Fibroblast of villous mesenchyme (primary cell): ENCODE results near the gene SP100. TPM values are rescaled to one million over a fixed set of nuclear protein-coding genes. Genes with fewer than 3 reads are reported as not detected.

ENCODE experiments used
- DNase-seq: peaks from one replicate; pipeline ENCODE4 v3.0.0-alpha.2; 2010; ENCODE audit warnings: low read depth
- H3K4me3 ChIP-seq: 2 replicates; pipeline ENCODE4 v1.5.1; 2011; ENCODE audit warnings: low read depth, mild to moderate bottlenecking, low read length
- total RNA-seq: library from RNA; depleted of rRNA; stranded (reverse); fragments of >200 nt; gene quantifications from 2 replicates; pipeline ENCODE4 v1.2.3, GENCODE V29; 2012
- TF ChIP-seq, protein P1 (sequence below): IDR thresholded peaks from 2 replicates; pipeline ENCODE4 v1.5.1; 2012; ENCODE audit warnings: low read depth, mild to moderate bottlenecking, low read length; ENCODE audit not compliant: insufficient read depth

The SP100 gene
- total RNA-seq, 1 donor = 119 TPM

DNA sequence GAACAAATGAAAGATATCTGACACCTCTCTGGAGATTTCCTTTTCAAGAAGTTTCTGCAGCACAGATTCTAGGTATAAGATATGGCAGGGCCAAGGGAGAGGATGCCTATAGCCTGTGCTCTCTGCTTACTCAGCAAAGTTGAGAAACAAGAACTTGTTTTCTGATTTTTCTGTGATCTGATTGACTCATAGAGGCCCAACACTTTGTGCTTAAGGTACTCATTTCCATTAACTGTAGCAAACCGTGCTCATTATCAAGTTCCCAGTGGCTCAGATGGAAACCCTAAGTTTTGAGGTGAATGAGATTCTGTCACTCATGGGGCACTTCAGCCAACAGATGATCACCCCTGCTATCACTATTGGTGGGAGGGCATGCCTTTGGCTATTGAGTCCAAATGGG lies 124.3 kb downstream of the SP100 start:
- DNase-seq = no peak
- TF ChIP-seq, protein P1, sequence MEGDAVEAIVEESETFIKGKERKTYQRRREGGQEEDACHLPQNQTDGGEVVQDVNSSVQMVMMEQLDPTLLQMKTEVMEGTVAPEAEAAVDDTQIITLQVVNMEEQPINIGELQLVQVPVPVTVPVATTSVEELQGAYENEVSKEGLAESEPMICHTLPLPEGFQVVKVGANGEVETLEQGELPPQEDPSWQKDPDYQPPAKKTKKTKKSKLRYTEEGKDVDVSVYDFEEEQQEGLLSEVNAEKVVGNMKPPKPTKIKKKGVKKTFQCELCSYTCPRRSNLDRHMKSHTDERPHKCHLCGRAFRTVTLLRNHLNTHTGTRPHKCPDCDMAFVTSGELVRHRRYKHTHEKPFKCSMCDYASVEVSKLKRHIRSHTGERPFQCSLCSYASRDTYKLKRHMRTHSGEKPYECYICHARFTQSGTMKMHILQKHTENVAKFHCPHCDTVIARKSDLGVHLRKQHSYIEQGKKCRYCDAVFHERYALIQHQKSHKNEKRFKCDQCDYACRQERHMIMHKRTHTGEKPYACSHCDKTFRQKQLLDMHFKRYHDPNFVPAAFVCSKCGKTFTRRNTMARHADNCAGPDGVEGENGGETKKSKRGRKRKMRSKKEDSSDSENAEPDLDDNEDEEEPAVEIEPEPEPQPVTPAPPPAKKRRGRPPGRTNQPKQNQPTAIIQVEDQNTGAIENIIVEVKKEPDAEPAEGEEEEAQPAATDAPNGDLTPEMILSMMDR = no peak
- no peak overlapping the region for H3K4me3 ChIP-seq

- DNase-seq = no peak
- TF ChIP-seq, protein P1 = no peak
- no peak overlapping the region for H3K4me3 ChIP-seq
Observed at GRCh38 chr2:230541934-230542380, 126.0 kb downstream of the SP100 start.

DNA sequence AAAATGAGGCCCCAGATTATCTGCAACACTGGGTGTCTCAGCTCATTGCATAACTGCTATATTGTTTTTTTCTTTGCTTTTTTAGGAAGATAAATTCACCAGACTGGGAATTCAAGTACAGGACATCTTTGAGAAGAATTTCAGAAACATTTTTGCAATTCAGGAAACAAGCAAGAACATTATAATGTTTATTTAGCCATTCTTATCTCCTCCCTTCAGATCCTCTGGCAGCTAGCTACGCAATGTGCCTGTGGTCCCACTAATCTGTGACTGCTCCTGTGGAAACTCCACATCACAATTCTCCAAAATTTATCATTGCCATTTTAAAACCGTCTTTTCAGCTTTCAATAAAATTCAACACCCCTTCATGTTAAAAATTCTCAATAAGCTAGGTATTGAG lies 126.8 kb downstream of the SP100 start:
- H3K4me3 ChIP-seq = no peak overlapping the region
- peak; percentile 25 for DNase-seq
- TF ChIP-seq, protein P1 = no peak

- DNase-seq = no peak
- TF ChIP-seq, protein P1 = no peak
- no peak overlapping the region for H3K4me3 ChIP-seq
Observed at GRCh38 chr2:230552181-230552580, 136.2 kb downstream of the SP100 start.

DNA sequence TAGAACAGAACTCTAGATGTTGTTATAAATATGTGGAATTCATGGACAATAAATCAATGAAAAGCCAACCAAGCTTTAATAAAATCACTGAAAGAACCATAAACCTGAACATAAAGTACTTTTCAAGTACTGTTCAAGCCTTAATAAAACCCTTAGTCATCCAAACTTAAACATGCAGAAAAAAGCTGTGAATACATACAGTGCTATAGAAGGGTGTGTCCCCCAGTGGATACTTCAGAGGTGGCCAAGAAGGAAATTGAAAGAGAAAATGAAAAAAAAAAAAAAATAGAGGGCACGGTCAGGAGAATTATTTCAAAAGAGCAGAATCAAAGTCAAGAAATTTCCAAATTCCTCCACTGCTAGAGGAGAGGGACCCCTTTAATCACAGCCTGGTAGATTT lies 141.1 kb downstream of the SP100 start:
- TF ChIP-seq, protein P1 = no peak
- H3K4me3 ChIP-seq = no peak overlapping the region
- no peak for DNase-seq

GRCh38 chr2:230564805-230565779 lies 149.1 kb downstream of the SP100 start:
- DNase-seq = no peak
- no peak overlapping the region for H3K4me3 ChIP-seq
- TF ChIP-seq, protein P1 = no peak
